HTERT RPE-1 (cell line): Measurements from ENCODE around the gene STX10.

Source experiments
- in situ Hi-C: fragments of 300-500 bp; cut with MboI; formaldehyde crosslinking; loops from 4 replicates; pipeline ENCODE4 v1.14.3; 2020; ENCODE audit warnings: low sequenced_read_pairs

STX10 gene

DNA sequence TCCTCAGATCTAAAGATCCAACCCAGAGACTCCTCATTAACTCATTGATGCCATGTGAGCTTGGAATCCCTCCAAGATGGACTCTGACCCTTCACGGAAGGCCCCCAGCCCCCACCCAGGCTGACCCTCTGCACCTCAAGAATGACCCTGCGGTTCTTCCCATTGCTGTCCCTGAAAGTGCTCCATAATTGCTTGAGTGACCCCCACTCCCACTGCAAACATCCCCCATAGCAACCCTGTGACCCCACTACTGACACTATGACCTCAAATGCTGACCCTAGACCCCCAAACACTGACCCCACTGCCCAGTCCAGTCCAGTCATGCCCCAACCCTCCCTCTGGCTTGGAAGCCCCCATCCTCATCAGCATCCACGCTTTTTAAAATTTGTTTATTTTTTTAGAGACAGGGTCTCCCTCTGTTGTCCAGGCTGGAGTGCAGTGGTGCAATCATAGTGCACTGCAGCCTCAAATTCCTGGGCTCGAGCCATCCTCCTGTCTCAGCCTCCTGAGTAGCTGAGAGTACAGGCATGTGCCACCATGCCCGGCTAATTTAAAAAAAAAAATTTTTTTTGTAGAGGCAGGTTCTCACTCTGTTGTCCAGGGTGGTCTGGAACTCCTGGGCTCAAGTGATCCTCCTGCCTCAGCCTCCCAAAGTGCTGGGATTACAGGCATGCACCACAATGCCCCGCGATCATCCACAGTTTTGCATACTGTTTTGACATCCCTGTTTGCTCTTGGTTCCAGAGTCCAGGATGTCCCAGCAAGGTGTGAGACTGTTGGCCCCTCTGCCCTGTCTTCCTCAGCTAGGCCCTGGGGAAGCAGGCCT lies 48.4 kb downstream of the STX10 start:
- in situ Hi-C loops = no loop called here

DNA sequence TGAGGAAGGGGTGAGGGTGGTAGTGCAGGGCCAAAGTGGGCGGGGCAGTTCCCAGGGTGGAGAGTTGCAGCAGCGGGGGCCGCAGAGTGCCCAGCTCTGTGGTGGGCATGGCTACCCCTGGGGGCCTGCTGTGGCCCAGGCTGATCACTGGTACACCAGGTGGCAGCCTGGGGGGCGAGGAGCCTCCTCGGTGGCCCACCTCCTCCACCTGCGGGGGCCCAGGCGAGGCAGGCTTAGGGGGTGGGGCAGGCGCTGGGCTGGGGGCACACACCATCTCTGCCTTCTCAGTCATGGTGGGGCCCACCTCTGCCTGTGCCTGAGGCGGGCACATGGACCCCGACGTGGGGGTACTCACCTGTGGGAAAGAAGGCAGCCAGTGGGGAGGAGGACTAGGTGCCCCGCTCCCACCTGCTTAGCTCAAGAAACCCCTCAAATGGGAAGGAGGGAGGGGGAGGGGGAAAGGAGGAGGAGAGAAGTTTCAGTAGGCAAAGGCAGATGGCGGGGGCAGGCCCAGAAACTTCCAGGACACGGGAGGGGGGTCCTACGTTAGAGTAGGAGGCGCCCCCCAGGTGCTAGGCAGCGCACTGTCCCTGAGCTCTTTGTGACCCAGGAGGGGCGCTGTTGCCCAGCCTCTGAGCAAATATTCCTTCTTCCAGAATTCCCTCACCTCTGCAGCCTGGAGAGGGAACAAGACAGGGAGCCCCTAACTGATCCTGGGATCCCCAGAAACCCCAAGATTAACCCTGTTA lies 49.2 kb downstream of the STX10 start:
- in situ Hi-C loops = no loop called here

DNA sequence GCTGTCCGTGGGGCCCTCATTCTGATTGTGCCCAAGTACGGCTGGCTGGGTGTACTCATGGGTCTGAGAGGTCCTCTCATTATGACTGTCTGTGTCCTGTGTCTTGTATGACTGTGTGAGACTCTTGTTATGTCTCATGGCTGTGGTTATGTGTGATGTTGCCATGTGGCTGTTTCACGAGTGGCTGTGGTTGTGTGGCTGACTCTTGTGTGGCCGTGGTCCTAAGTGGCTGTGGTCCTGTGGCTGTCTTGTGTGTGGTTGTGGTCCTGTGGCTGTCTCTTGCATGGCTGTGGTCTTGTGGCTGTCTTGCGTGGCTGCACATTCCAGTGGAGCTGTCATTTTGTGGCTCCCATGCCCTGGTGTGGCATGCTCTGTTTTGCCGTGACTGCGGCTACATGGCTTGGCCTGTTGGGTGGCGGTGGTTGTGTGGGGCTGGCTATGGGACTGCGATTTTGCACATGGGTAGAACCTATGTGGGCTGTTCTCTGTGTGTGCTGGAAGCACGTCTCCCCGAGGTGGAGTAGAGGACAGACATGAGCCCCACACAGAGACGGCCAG lies 50.1 kb downstream of the STX10 start:
- in situ Hi-C loops = no loop called here

DNA sequence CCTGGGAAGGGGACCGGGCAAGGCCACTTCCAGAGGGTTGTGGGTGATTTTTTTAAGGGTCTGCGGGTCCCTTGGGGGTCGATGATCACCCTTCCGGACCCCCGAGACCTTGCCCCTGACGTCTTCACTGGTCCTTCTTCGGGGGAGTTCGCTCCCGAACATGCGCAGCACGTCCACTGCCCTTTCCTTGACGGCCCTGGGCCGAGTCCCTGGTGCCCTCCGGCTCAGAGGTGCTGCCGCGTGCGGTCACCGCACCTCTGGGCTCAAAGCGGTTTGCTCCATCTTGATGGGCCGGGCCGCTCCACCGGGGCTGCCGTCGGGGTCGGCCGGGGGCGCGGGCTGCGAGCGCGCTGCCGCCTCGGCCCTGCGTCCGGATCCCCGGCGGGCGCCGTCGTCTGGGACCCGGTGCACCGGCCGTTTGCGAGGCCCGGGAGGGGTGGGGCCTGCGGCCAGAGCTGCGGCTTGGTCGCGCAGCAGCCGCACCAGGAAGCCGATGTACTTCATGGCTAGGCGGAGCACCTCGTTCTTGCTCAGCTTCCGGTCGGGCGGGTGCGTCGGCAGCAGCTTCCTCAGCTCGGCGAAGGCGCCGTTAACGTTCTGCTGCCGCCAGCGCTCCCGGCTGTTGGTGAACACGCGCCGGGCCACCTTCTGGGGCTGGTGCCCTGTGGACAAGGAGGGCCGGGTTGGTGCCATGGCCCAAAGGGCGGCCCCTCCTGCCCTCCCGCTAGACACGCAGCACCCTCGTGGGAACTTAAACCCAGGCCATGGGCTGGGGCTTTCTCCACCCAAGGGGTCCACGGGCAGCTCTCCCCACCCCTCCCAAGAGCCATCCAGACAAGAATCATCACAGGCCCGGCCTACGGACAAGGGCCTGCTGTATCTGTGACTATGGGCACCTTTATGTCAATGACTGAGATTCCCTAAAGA lies 50.8 kb downstream of the STX10 start:
- in situ Hi-C loops = no loop called here

DNA sequence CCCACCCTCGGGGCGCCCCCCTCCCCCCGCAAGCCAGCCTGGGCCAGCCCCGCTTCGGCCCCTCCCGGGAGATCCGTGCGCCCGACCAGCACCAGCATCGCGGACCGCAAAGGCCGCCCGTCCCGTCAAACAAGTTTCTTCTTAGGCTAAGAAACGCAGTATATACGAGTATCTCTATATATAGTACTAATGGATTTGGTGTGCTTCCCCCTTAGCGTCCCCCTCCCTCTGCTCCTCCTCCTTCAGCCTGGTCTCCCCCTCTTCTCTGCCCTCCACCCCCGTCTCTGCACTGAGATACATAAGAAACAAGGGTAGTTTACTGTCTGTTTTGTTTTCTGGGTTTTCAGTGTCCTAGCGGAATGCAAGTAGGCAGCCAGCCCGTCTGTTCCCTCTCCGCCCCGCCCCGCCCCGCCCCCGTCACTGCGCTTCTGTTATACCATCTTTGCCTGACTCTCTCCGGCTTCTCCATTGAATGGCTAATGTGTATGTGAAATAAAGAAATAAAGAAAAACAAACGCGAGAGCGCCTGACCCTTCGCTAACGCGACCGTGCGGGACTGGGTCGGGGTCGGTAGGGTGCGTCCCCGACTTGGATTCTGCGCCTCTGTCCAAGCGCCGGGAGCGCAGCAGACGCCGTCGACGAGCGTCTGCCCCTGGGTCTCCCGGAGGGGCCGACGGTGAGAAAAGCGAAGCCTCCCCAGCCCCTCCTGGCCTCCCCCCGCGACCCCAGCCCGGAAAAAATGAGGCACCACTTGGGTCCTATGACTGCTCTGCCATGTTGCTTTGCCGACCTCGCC lies 51.7 kb downstream of the STX10 start:
- in situ Hi-C loops = no loop called here

DNA sequence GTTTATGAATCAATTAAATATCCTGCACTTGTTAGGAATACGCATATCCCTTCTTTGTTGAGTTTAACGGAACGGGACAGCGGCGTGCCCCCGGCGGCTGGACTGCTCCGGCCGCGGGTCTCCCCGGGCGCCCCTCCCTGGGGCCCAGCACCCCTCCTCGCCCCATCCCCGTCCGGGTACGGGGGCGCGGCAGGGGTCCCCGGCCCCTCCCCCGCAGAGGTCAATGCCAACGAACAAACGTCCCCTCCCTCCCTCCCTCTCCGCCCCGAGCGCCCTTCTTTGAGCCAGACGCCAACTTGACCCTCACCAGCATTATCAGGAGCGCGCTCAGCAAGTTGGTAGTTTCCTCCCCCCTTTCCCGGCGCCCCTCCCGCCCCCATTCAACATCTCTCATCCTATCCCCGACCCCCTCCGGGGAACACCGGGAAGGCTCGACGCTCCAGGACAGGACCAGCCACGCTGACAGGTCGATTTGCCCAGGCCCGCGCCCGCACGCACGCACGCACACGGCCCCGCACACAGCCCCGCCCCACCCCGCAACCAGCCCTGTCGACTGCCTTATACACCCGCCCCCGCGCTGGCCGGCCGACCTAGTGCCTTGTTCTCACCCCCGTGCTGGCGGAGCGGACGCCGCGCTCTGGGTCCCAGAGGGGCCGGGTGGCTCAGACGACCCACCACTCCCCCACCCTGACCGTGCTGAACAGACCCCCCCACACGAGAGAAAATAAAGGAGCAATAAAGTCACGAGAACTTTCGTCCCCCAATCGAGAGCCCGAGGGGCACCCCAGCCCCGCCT lies 52.5 kb downstream of the STX10 start:
- in situ Hi-C loops = no loop called here

DNA sequence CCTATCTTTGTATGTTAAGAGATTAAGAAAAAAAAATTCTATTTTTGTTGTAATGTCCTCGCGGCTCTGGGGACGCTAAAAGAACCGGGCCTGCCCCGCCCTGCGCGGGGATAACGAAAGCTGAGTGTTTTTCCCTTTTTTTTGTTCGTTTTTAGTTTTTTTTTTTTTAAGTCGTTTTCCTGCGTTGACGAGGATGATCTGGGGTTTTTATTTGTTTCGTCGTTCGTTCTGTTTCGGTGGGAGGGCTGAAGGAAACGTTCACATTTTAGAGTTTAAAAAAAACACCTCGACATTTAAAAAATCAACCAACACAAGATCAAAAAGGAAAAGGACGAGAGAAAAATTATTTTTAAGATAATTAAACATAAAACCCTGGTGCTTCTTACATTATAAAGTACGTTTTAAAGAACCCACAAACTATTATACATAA lies 53.1 kb downstream of the STX10 start:
- in situ Hi-C loops = no loop called here

DNA sequence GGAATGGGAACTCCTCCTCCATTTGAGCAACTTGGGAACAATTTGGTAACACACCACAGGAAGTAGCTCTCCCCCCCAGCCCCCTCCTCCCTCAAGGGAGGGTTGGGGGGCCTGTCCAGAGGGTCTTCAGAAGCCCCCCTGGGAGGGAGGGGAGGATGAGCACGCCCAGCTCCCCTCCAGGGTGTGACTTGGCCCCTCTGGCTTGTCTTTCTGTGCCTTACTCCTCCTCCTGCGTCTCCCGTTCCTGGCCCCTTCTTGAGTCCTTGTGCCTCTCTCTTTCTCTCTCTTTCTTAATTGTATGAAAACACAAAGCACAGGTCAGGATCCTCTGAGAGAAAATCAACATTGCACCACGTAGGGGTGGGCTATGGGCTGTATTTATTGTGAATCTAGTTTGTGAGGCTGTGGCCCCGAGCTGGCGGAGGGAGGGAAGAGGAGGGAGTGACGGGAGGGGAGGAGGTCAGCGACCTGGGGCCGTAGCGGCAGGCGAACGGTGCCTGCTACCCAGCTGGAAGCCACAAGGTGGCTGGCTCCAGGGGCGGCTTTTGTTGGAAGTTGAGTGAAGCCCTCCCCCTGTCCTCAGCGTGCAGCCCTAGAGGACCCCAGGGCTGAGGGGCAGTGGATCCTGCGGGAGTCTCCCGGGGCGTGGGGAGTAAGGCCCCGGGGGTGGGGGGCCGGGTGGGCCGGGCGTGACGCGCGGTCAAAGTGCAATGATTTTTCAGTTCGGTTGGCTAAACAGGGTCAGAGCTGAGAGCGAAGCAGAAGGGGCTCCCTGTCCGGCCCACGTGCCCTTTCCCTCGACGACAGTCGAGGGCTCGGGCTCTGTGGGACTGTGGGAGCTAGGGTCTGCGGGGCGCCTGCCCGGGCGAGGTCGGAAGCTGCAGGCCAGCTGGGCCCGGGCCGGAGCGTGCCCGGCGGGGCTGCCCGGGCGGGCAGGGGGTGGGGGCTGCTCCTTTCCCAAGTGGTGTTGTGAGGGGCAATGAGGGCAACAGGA lies 53.9 kb downstream of the STX10 start:
- in situ Hi-C loops = no loop called here

DNA sequence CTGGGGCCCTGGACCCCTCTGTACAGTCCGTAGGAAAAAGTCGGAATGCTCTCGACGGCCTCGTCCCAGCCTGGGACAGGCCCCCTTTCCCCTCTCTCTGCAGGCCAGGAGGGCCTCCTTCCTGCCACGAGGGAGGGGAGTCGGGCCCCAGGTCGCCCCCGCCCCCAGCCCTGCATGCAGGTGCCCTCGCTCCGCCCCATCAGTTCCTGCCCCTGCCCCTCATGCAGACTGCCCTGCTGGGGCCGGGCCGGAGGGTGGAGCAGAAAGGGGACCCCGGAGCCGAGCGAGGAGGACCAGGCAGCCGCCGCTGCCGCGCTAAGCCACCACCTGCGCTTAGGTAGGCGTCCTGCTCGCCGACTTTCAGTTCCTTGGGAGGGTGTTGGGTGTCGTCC lies 54.8 kb downstream of the STX10 start:
- in situ Hi-C loops = no loop called here

DNA sequence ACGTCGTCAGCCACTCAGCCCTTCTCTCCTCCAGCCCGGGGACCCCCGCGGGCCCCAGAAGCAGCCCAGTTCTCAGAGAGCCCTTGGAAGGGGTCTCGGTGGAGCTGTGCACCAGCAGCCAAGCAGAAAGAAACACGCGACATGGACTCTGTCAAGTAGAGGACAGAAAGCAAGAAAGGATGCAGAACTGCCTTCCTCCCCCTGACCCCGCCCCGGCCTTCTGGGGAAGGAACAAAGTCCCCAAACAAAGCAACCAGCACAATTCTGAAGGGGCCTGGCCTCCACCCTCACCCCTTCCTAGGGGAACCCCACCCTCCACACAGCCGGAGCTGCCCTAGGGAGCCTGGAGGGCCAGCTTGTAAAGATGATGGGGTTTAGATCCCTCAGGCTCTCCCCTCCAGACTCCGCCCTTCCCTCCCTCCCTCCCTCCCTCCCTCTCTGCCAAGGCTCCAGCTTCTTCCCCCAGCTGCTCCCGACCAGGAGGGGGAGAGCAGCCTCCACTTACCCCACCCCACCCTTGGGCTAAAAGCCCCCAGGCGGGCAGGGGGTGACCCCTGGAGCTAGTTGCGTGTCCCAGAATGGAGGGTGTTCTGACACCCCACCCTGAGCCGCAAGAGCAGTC lies 55.3 kb downstream of the STX10 start:
- in situ Hi-C loops = no loop called here

DNA sequence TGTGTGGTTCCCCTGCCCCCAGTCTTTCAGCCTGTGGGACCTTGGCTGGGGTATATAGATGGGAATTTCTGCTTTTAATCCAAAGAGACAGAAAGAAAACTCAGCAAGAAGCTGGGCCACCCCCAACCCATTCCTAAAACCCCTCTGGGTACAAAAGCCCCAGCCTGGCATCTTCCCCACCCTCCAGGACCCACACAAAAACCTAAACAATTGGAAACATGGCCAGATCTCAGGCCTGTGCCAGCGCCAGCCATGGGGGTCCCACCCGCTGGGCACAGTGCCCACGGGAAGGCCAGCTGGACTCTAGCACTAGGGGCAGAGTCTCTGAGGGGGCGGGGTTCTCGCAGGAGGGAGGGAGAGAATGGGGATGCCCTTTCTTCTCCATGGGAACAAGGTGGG lies 56.1 kb downstream of the STX10 start:
- in situ Hi-C loops = no loop called here
